Bone marrow (tissue), 2 donors: ENCODE measurements around the gene DCAF11.

ENCODE experiments used
- DNase-seq, 2 donors: peaks; one replicate each; lab custom pipeline; 2025; lab: John Stamatoyannopoulos, UW

DCAF11 gene

DNA sequence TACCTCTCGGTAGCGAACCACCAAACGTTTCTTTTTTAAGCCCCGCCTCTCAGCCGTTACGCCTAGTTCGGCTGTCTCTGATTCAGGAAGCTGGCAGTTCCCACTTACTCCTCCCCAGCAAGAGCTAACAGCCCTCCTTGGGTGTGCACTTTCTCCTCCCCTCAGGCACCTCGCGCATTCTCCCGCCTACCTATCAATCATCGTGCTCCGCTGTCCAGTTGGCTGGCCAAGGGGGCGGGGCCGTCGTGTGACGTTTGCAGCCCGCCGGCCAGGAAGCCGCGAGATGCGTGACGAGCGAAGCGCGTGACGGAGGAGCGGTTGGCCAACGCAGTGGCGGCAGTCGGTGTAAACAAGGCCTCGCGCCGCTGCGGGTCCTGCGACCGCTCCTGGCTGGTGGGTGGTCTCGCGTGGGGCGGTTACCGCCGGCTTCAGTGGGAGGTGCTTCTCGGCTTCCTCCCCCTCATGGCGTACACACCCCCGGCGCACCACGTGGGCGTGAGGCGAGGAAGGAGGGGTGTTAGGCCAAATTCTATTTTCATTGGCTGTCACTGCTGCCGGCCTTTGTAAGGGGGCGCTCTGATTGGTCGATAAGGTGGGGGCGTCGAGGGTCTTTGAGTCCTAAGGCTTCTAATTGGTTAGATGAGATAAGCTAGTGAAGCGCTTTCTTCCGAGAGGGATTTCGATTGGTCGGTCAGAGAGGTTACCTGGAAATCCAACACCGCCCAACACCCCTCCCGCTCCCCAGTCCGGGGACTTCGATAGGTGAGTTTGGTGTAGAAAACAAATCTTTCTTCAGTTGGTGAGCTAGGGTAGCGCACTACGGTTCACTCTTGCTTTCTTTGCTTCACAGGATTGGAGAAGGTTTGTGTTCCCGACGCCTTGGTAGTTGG, at the start of gene DCAF11, which contains the start of gene NRL:
Gene DCAF11, plus strand, starts transcription at position 246 of the 890 bp plus-strand sequence. CDS start 818 bp downstream, outside the sequence.
Gene NRL, minus strand, starts transcription at position 418 of the 890 bp plus-strand sequence. CDS start 32,101 bp downstream, outside the sequence.
- peak; percentile 96 to 99 for DNase-seq

DNA sequence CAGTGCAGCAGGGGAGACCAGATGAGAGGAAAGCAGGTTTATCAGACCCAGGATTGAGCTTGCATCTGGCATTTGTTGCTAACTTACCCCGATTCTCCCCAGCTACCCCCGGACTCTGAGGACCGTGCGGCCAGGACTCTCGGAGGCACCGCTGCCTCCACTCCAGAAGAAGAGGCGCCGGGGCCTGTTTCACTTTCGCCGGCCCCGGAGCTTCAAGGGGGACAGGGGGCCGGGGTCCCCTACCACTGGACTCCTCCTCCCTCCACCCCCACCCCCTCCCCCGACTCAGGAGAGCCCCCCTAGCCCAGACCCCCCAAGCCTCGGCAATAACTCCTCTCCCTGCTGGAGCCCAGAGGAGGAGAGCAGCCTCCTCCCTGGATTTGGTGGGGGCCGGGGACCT, 49.7 kb upstream of the DCAF11 start:
- no peak for DNase-seq

DNA sequence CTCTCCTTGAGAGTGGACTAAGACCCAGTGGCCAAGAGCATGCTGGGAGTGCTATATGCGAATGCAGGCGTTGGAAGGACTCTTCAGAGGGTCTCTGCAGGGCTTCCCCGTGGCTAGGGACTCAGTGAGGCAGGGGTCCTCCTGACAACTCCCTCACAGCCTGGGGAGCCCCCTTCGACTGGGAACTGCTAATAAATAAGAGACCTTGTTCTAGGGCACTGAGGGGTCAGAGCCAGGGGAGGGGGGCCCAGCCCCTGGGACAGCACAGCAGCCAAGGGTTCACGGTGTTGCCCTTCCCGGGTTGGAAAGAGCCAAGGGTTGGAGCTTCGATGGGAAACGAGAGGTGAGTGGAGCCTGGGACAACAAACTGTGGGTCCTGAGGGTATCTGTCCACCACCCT, 49.2 kb upstream of the DCAF11 start:
- no peak for DNase-seq

DNA sequence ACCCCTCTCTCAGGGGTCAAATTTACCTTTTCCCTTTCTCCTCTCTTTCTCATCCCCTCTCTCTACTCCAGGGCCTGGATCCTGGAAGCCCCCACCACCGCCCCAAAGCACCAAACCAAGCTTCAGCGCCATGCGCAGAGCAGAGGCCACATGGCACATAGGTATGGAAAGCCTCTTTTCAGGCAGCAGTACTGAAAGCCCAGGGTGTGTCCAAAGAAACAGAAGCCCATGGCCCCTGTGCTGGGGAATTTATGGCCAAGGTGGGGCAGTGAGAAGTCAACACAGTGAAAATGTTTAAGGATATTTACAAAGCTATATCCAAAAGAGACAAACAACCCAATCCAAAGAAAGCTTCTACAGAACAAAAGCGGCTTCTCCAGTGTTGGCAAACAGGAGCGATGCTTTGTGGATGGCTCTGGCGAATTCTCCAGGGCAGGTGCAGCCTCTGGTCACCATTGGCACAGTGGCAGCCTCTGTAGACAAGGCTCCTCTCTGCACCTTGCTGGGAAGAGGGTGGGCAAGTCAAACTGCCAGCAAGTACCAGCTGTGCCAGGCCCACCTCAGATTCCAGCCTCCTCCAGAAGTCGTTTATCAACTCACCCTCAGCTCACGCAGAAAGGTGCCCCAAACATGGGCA, 48.0 kb upstream of the DCAF11 start:
- no peak for DNase-seq

DNA sequence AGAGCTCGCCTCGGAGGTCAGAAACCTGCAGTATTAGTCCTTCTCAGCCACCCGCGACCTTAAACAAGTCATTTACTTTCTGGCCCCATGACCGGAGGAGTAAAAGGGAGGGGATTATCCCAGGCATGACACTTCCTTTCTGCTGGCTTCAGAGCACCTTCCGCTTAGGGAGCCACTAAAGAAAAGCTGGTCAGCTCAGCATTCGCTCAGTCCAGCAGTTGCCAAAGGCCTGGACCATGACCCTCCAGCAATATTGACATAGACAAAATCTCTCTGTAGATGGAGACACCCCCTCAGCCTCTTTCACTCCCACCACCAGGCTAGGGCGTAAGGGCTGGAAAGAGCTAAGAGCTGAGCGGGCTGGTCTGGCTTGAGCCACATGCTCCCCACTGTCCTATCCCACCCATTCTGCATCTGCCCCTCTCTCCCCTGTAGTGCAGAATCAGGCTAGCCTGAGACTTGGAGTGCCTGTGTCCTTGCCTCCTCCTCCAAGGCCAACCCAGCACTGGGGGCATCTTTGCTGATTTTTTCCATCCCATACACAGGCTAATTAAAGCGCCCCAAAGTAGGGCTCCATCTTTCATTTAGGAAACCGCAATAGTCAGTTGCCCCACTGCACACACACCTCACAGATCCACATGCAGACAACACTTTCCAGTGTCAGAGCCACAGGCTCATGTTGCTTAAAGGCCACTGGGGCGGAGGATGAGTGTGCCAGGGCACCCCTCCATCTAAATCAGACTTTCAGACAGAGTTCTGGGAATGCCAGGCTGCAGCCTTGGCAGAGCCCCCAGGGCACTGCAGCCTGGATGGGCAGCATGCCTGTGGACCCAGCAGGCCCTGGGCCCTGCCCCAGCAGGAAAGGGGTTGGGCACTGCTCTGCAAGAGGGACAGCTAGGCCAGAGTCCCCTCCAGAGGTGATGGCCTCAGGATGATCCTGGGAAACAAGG, 47.2 kb upstream of the DCAF11 start:
- no peak for DNase-seq

DNA sequence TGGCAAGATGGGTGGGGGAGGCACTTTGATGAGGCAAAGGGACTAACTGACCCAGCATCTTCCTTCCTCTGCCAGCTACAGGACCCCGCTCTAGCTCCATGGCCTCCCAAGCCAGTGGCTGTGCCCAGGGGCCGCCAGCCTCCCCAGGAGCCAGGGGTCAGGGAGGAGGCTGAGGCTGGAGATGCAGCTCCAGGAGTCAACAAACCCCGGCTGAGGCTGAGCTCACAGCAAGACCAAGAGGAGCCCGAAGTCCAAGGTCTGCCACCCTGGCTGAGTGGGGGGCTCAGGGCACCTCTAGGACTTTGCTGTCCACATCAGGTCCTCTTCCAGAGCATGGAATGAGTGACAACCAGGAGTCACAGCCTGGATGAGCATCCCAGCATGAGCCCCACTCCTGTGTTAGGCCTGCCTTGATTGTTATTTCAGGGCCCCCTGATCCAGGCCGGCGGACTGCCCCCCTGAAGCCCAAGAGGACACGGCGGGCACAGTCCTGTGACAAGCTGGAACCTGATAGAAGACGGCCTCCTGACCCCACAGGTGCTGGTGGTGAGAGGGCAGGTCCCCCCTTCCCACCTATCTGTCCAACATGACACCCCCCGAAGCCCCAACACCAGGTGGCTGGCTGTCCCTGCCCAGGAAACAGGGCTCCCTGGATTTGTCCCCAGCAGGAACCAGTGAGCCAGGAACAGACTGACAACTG, 45.7 kb upstream of the DCAF11 start:
- no peak for DNase-seq

DNA sequence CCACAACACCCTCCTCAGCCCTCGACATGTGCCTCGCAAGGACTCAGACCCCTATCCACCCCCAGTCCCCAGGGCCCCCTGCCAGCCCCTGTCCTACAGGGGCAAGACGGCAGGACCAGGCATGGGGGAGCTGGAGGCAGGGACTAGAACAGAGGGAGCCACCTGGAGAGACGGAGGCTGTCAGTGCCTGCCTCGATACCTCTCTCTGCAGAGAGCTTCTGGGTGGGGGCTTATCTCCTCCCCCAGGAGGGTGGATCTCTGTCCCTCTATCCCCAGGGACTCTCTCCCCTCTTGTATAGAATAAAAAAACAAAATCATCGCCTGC, 45.2 kb upstream of the DCAF11 start:
- no peak for DNase-seq

DNA sequence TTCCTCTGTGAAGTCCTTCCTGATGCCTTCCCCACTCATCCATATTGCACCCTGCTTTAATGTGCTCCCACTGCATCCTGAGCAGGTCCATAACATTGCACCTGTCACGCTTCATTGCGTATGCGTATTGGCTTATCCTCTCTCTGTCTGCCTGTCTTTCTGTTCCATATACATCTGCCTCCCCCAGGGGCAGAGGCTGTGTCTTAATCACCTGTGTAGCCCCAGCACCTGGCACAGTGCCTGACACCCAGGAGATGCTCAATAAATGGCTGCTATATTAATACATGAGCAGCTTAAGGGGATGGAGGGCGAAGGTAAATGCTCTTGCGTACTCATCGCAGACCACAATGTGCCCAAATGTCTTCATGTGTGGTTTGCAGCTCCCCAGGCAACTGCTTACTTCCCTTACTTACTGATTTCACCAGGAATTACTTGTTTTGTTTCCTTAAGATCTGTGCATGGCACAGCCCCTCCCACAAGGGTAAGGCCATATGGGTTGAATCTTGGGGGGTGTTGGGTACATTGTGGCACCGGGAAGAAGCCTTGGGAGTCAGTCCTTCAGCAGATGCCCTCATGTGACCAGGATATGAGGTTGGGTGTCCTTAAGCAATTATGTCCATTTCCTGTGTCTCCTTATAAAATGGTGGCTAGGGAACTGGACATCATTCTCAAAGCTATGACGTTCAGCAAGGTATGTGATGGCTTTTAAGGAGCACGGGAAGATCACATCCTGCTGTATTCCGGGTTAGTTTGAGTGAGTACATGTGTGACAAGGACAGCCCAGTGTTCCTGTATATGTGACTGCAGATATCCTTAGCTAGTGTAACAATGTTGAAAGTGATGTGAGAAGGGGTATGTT, 44.1 kb upstream of the DCAF11 start:
- no peak for DNase-seq

DNA sequence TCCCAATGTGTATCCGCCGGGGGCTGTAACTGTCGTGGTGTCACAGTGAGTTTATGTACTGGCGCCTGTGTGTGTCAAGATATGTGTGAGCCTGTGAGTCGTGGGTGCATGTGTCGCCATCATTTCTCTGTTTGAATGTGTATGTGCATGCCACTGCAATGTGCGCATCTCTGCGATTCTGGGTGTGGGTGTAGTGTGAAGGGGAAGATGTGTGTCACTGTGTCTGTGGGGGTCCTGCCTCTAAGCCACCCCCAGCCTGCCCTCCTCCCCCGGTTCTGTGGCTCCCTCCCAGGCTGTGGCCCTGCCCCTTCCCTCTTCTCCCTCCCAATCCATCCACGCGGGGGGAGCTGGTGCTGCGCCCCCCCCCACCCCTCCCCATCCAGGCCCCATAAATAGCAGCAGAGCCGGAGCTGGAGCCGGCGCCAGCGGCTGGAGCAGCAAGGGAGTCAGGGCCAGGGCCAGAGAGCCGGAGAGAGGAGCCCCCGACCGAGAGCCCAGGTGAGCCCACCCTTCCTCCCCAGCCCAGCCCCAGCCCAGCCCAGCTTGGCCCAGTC, 43.4 kb upstream of the DCAF11 start, which contains the start of gene CPNE6:
Gene CPNE6, plus strand, starts transcription at position 419 of the 554 bp plus-strand sequence. CDS start 1,375 bp downstream, outside the sequence.
- DNase-seq: no peak

DNA sequence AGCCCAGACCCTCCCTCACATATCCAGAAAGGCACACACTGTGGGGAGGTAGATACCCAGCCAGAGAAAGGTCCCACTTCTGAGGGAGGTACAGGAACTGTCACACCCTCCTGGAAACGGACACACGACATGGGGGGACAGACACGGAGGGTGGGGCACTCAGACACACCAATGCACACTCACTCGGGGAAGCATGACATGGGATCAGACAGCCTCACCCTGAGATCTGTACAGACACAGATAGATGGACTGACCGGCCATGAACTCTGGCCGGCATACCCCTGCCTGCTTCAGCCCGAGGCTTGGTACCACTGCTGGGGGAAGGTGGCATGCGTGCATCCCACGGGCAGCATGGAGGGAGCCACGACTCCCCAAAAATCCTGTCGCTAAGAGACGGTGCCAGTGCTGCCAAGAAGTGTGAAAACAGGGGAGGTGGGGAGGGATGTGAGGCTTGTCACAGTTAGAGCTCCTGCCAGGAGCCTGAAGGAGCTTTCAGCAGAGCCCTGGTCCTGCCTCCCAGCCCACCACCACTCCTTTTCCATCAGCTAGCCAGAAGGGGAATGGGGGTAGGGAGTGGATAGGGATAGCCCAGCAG, 42.6 kb upstream of the DCAF11 start:
- no peak for DNase-seq

DNA sequence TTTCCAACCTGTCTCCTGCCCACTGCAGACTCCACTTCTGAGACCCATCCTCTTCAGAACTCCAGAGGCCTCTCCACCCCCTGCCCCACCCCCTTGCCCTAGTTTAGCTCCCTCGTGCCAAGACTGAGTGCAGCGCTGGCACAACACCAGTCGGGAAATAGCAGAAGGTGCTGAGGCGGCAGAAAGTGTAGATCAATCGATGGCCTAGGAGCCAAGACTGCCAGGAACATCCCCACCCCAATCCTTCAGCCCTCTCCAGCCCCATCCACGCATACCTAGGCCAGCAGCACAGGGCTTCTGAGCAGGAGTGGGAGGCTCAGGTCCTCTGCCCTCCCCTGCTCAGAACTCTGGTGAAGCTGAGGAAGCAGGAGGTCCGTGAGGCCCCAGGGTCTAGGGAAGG, 42.1 kb upstream of the DCAF11 start:
- DNase-seq: no peak

DNA sequence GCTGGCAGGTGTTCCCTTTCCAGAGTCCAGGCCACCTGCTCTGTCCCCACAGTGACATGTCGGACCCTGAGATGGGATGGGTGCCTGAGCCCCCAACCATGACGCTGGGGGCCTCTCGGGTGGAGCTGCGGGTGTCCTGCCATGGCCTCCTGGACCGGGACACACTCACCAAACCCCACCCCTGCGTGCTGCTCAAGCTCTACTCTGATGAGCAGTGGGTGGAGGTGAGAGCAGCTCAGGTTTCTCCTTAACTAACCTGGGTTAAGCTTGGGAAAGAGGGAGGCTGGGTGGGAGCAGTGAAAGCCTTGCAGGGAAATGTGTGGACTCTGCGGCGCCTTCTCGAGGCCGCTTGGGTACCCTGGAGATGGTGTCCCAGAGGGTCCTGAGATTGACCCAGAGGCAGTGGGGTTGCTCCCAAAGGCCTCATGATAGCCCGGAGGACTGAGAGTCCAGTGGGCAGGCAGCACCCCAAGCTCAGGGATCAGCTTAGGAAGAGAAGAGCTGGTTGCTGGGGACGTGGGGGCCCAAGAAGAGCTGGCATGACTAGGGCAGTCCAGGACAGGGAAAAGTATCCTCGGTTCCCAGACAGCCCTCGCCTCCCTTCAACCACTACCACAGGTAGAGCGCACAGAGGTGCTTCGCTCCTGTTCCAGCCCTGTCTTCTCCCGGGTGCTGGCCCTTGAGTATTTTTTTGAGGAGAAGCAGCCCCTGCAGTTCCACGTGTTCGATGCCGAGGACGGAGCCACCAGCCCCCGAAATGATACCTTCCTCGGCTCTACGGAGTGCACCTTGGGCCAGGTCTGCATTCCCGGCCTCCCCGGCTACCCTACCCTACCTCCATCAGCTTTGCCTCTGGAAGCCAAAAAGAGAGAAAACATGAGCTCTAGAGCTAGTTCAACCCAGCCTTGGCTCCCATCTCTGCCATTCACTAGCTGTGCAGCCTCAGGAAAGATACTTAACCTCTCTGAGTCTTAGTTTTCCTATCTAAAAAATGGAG, 41.4 kb upstream of the DCAF11 start:
- DNase-seq: no peak

DNA sequence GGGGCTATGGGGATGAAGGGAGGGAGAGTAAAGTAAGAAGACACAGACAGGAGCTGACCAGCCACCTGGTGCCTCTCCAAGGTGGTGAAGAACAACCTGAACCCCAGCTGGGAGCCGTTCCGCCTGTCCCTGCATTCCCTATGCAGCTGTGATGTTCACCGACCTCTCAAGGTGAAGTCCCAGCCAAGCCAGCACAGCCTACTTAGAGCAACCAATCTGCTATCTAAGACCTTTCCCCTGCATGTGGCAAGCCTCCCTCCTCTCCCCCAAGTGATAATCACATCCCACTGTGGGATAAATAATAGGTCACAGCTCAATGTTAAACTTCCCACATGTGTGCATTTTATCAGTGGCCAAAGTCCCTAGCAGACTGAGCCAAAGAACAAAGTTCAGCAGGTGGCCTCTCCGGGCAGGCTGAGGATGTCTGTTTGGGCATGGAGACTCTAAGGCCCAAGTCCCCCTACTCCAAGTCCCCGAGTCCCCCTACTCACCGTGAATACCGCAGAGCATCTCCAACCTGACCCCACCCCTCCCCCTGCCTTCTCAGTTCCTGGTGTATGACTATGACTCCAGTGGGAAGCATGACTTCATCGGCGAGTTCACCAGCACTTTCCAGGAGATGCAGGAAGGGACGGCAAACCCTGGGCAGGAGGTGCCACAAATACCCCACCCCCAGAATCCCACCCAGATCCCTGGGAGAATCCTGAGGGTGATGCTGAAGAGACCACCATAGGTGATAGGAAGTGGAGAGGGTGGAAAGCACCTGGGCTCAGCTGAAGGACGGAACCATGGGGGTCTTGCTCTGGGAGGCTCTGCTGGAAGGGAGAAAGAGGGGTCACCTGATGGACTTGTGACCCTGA, 39.7 kb upstream of the DCAF11 start:
- DNase-seq: no peak

DNA sequence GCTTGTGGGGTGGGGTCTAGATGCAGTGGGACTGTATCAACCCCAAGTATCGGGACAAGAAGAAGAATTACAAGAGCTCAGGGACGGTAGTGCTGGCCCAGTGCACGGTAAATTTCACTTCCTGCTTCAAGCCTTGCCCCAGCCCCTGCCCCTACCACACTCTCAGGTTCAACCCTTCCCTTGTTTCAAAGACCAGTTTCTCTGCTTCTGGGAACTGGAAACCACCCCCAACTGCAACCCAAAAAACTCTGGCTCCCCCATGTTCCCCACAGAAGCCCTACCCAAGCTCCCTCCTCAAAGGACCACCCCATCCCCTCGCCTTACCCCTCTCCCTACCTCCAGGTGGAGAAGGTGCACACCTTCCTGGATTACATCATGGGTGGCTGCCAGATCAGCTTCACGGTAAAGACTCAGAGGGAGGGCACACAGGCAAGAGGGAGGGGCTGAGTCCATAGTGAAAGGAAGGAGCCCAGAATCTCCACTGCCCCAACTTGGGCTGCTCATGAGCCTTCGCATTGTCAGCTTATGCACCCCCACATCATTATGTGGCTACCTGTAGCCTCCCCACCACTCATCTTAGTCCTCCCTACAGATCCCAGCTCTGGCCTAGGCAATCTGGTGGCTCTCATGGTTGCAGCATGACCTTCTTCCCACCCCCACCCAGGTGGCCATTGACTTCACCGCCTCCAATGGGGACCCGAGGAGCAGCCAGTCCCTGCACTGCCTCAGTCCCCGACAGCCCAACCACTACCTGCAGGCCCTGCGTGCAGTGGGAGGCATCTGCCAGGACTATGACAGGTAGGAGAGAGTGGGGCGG, 38.9 kb upstream of the DCAF11 start:
- no peak for DNase-seq

DNA sequence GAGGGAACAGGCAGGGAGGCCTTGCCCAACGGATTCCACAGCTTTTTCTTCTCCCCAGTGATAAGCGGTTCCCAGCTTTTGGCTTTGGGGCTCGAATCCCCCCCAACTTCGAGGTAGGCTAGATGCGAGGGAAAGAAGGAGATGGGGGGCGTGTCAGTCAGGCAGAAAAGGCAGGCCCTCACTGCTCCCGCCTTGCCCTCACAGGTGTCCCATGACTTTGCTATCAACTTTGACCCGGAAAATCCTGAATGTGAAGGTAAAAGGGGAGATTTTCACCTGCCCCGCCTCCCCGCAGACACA, 38.3 kb upstream of the DCAF11 start:
- DNase-seq: no peak

DNA sequence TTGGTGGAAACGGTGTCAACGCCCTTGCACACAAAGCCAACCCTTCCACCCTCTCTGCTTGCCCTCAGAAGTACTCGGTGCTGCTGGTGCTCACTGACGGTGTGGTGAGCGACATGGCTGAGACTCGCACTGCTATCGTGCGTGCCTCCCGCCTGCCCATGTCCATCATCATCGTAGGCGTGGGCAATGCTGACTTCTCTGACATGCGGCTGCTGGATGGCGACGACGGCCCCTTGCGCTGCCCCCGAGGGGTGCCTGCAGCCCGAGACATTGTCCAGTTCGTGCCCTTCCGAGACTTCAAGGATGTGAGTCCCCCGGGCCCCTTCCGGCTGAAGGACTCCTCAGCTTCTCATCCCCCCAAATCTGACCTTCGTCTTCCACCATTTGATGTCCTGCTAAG, 37.5 kb upstream of the DCAF11 start:
- no peak for DNase-seq

DNA sequence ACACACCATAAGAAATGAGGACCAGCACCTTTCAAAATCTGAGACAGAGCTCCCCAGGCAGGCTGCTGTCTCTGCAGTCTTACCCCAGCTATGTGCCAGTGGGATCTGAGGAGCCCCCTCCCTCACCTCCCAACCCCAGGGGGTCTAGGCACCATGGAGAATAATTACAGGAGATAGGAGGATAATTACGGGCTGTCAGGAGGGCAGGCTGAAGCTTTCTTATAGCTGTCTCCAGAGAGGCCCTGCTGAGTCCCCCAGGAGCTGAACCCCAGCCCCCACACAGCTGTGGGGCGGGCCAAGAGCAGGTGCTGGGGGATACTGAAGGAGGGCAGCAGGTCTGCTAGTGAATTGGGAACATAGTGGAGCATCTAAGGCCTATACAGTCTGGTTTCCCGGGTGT, 36.4 kb upstream of the DCAF11 start:
- DNase-seq: no peak
